ENCODE measurements around the gene MYOM1. TPM values are rescaled to one million over a fixed set of nuclear protein-coding genes. Genes with fewer than 3 reads are reported as not detected.

The MYOM1 gene
- total RNA-seq, 2 experiments from 2014 or later, result 0.59 to 0.91 TPM

DNA sequence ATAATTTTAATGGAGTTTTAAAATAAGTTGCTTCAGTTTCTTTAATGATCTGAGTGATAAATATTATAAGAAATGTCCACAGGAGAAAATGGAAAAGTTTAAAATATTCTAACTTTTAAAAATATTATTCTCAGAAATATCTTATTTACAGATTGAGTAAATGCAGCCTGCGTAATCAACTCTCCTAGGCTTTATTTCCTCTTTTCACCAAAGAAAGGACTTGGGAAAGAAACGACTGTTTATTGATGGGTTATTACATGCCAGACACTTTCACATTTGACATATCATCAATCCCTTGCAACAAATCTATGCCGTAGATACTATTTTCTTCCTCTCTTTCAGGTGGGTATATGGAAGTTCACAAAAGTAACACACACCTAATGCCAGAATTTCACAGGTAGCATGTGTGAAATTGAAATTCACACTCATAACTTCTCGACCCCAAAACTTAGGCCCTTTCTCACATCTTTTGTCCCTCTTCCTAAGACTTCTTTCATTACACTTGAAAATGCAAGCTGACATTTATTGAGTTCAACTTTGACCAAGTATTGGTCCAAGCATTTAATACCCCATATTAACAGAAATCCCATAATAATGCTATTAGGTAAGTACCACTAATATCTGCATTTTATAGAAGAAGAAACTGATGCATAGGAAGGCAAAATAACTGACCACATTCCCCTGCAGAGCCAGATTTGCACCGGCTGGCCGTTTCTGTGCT lies 49.2 kb downstream of the MYOM1 start:
- ChIA-PET CTCF (no interaction called here), POLR2A (no interaction called here)

DNA sequence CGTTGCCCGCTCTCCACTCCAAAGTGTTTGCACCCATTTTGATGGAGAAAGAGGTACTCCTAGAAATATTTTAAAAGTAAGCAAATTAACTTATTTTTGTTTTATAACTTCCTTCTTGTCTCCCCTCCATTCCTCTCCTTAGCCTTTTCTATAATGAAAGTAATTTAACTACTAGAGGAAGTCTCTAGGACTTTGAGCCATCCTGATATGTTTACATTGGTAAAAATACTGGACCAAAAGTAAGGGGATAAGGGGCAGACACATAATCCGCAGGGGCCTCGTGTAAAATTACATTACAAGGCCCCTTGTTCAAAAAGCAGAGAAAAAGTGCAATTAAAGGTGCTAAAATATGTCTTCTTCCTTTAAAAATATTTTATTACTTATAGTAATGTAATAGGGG lies 55.4 kb downstream of the MYOM1 start:
- ChIA-PET POLR2A (no interaction called here), CTCF (no interaction called here)

DNA sequence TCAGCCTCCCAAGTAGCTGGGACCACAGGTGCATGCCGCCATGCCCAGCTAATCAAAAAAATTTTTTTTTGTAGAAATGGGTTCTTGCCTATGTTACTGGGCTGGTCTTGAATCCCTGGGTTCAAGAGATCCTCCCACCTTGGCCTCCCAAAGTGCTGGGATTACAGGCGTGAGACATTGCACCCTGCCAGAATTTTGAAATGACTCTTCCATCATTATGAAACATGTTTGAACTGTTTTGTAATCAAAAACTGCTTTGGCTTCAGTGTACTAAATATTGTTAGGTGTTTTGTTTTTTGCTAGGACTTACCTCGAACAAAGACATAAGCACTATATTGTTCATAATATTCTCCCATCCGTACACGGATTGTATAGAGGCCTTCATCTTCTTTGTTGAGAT lies 55.8 kb downstream of the MYOM1 start:
- POLR2A ChIA-PET, result no interaction called here
- CTCF ChIA-PET, result no interaction called here

DNA sequence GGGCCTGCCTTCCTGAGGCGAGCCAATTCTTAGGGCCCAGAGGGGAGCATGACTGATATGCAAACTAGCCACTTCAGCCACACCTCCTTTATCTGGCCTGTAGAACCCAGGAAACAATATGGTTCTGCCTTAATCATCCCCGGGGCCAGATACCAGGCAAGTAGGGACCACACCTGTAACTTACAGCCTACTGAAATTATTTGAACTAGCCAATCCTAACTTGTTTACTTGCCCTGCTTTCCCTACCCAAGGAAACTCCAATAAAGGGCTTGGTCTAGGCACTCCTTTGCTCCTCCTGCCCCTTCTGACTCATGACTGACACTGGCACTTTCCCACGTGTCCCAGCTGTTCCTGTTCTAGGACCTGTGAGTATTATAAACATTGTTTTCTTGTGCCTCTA lies 57.6 kb downstream of the MYOM1 start:
- ChIA-PET POLR2A (no interaction called here), CTCF (interaction anchor here (0.6 kb wide), 1 partner anchor 163 kb away, joined by 3 read pairs; no protein-coding TSS in a partner anchor)

DNA sequence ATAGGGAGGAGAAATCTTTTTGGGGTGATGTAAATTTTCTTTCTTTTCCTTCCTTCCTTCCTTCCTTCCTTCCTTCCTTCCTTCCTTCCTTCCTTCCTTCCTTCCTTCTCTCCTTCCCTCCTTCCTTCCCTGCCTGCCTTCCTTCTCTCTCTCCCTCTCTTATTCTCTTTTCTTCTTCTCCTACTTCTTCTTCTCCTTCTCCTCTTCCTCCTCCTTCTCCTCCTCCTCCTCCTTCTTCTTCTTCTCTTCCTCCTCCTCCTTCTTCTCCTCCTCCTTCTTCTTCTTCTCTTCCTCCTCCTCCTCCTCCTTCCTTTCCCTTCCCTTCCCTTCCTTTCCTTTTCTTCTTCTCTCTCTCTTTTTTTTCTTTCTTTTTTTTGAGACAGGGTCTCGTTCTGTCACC lies 59.9 kb downstream of the MYOM1 start:
- POLR2A ChIA-PET, result no interaction called here
- CTCF ChIA-PET, result no interaction called here

DNA sequence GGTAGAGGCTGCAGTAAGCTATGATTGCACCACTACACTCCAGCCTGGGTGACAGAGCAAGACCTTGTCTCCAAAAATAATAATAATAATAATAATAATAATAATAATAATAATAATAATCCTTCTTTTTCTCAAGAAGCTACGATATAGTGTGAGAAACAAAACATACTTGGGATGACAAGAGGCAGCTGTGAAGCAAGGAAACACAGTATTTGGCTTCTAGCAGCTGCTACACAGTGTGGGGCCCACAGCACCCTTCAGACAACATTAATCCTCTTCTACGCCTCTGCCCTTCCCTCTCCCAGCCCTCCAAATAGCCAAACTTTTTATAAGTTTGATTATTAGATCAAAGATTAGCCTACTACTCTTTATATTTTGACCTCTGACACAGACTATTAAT lies 62.2 kb downstream of the MYOM1 start:
- CTCF ChIA-PET, result no interaction called here
- POLR2A ChIA-PET, result no interaction called here

DNA sequence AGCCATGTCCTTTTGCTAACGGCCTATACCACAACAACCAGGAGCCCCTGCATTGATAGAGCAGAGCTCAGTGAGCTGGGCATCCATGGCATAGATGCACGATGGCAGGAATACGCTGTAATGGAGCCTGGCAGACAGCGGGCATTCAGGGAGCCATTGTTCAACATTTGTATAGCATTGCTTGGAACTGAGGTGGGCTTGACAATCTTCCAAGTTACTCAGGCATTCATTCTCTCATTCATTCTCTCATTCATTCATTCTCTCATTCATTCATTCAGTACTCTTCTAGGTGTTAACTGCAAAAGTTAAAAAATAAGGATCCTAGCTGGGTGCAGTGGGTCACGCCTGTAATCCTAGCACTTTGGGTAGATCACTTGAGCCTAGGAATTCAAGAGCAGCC lies 62.7 kb downstream of the MYOM1 start:
- POLR2A ChIA-PET, result no interaction called here
- CTCF ChIA-PET, result no interaction called here

DNA sequence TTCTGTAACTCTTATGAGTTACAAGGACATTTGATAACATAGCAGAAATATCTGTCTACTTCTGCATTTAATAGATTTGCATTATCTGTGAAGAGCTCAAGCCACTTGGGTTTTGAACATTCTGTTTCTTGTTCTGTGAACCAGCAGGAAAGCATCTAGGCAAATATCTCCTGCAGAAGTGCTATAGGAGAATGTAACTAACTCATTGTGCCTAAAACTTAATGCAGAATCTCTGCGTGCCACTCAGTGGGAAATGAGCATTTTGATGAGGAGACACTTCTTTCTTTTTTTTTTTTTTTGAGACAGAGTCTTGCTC lies 63.5 kb downstream of the MYOM1 start:
- ChIA-PET POLR2A (no interaction called here), CTCF (interaction anchor here (1.2 to 1.4 kb wide), 2 partner anchors 27 to 90 kb away, joined by 3 read pairs; no protein-coding TSS in a partner anchor)

DNA sequence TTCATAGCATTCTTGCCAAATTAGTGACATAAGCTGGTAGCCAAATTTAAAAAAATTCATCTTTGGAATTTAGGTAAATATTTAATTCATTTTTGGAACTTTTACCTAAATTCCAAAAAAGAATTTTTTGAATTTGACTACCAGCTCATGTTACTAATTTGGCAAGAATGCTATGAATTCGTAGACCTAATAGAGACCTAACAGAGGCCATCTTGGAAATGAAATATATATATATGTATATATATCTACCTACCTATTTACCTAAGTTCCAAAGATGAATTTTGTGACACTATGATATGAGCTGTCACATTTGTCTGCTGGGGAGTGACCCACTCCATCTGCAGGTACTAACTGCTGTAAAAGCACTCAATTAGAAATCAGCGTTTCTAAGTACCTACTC lies 65.6 kb downstream of the MYOM1 start:
- ChIA-PET CTCF (no interaction called here), POLR2A (no interaction called here)

DNA sequence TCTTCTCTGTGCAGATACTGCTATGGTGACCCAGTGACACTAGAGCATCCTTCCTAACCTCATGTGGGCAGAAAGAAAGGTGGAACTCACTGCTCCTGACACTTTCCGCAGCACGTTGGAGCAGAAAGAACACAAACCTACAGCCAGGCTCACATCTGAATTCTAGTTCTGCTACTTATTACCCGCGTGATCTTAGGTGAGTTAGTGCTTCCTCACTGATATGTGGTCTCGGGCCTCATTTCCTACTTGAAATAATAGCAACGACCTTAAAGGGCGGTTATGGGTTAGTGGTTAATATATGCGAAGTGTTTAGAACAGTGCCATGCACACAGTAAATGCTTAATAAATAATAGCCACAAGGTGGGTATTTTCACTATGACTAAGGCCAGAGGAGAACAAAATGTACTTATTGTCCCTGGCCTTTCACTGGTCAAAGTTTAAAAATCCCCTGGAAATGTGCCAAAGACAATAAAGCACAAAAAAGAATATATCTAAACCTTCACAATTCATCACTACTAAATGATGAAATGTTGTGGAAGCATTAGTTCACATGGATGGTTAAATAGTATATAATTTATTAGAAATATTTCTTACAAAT lies 66.6 kb downstream of the MYOM1 start:
- POLR2A ChIA-PET, result no interaction called here
- CTCF ChIA-PET, result interaction anchor here (0.6 kb wide), 1 partner anchor 90 kb away, joined by 3 read pairs; no protein-coding TSS in a partner anchor

DNA sequence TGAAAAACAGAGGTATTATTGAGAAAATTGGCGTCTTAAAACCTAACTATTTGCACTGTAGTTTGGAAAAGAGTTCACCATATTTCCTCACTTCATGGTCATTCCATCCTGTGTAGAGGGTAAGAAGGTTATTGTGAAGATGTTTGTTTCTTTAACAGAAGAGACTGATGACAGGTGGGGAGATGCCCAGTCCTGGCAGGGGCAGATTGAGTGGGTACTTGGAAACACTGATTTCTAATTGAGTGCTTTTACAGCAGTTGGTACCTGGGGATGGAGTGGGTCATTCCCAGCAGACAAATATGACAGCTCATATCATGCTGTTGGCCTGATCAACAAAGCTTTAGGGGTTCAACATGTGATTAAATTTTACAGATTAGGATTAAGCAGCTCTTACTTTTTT lies 67.5 kb downstream of the MYOM1 start:
- CTCF ChIA-PET, result interaction anchor here (0.6 to 1.2 kb wide), 5 partner anchors 14 to 233 kb away, joined by 3 to 8 read pairs (median 4); partner anchors contain the start of gene MYL12A
- POLR2A ChIA-PET, result no interaction called here

DNA sequence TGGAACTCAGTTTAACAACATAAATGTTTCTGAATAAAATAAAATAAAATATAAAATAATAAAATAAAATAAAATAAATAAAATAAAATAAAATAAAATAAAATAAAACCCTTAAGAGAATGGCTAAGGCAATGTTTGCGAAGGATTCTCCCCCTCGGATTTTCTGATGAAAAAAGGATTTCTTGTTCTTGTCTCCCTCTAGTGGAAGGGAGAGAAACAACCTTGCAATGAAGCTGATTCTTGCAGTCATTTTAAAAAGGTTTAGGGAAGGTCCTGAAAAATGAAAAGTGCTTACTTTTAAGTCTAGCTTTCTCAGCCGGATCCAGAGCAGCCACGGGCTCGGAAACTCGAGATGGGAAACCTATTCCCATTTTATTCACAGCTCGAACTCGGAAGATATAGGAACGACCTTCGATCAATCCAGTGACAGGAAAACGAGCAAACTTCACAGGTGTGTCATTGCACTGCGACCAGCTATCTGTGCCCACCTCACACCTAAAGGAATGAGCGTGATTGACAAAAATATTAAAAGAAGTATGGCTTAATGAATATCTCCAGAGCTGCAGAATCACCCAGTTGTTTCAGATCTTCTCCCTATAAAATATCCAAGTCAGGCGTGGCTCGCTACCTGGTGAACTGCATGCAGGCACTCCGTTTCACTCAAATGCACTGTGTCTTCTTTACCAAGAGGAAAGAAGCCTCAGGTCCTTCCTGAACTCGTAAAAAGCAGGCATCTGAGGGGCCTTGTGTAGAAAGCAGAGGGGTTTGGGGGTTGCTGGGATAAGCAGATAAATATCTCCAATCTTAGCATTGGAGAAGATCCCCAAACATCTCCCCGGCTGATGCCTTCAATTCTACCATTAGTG lies 68.1 kb downstream of the MYOM1 start:
- CTCF ChIA-PET, result interaction anchor here (0.6 to 1.2 kb wide), 8 partner anchors 9 to 372 kb away, joined by 3 to 8 read pairs (median 4); partner anchors contain the start of gene MYL12A
- POLR2A ChIA-PET, result no interaction called here

DNA sequence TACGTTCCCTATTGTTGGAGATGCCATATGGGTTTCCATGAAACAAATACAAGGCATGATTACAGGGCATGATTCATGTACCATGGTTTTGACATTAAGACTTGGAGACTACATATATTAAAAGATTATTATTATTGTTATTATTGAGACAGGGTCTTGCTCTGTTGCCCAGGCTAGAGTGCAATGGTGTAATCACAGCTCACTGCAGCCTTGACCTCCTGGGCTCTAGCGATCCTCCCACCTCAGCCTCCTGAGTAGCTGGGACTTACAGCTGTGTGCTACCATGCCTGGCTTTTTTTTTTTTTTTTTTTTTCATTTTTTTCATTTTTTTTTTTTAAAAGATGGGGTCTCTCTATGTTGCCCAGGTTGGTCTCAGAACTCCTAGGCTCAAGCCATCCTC lies 69.1 kb downstream of the MYOM1 start:
- ChIA-PET POLR2A (no interaction called here), CTCF (interaction anchor here (0.6 to 0.7 kb wide), 3 partner anchors 148 to 329 kb away, joined by 3 to 5 read pairs (median 3); no protein-coding TSS in a partner anchor)

DNA sequence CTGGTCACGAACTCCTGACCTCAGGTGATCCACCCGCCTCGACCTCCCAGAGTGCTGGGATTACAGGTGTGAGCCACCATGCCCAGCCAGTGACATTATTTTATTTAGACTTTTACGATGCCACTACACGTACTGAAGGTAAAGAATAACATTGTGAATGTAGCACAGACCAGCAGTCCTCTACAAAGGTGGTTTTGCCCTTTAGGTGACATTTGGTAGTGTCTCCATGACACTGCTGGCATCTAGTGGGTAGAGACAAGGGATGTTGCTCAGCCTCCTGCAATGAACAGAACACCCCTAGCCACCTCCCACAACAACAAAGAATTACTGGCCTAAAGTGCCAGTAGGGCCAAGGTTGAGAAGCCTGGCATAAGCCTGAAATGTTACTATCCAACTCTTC lies 69.5 kb downstream of the MYOM1 start:
- POLR2A ChIA-PET, result no interaction called here

DNA sequence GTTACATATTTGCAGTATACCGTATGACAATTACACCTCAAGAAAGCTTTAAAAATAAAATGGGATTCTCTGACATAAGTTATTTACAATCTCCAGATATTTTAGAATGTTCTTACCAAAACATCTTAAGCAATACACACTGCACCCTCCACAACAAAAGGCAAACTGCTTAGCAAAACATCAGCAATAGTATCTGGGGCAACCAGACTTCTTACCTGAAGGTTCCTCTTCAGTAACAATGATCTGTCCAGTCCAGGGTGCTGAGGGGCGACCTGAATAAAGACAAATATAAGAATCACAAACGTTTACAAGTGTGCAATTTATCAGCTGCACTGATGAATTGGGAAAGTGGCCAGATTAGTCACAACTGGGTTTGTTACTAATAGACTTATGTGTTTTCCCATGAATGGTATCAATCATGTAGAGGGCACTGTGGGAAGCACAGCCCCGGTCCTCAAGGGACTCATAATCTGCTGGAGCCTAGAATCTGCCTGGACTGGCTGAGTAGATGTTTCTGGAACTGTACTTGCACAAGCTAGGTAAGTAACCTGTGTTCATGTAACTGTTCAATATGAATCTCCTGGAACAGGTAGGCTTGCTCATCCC lies 70.7 kb downstream of the MYOM1 start:
- CTCF ChIA-PET, result interaction anchor here (0.6 to 1.7 kb wide), 5 partner anchors 155 to 1038 kb away, joined by 3 to 5 read pairs (median 4); no protein-coding TSS in a partner anchor
- POLR2A ChIA-PET, result no interaction called here

More for the DNA sequence above, 69.5 kb downstream of the MYOM1 start:
- CTCF ChIA-PET, result interaction anchor here (0.6 to 1.7 kb wide), 4 partner anchors 147 to 328 kb away, joined by 3 to 5 read pairs (median 4); no protein-coding TSS in a partner anchor

DNA sequence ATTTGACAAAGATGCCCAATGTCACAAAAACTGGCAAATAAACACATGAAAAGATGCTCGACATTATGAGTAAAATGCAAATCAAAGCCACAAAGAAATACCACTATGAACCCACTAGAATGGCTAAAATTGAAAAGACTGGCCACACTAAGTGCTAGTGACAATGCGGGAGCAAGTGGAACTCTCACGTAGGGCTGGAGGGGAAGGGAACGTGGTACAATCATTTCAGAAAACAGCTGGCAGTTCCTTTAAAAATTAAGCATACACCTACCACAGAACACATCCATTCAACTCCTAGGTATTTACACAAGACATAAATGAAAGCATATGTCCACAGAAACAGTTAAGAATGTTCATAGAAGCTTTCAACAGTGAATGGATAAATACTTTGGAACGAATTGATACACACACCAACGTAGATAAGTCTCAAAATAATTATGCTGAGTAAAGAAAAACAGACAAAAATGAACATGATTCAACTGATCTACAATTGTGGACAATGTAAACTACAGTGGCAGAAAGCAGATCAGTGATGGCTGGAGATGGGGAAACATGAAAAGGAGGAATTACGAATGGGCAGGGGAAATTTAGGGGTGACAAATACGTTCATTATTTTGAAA lies 71.7 kb downstream of the MYOM1 start:
- ChIA-PET POLR2A (no interaction called here), CTCF (interaction anchor here (0.7 to 1.6 kb wide), 3 partner anchors 154 to 674 kb away, joined by 3 to 5 read pairs (median 5); no protein-coding TSS in a partner anchor)

DNA sequence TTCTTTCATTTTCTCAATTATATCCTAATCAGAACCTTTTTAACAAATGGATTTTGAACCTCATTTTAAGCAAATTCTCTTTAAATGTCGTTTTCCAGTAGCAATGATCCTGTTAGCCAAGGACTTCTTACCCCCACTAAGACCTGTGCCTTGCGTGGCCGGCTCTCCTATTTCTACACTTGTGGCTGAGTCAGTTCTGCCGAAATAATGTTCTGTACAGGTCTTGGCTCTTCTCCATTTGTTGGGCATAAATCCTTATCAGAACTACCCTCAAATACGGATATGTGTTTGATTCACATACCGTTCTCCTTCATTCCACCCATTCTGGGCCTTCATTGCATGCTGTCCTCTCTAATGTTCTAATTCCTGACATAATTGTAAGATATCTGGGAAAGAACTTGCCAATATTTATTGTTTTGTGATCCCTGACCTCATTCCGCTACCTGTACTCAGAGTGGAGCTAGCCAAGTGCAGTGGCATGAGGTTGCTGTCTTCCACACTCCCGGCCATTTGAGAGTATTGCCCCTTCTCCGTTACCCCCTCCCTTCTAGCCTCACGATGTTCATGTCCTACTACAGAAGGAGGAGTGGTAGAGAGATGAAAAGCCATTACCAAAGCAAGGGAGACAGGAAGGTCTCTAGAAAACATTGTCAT lies 78.7 kb downstream of the MYOM1 start:
- ChIA-PET CTCF (interaction anchor here (0.6 kb wide), 1 partner anchor 169 kb away, joined by 3 read pairs; no protein-coding TSS in a partner anchor), POLR2A (no interaction called here)

DNA sequence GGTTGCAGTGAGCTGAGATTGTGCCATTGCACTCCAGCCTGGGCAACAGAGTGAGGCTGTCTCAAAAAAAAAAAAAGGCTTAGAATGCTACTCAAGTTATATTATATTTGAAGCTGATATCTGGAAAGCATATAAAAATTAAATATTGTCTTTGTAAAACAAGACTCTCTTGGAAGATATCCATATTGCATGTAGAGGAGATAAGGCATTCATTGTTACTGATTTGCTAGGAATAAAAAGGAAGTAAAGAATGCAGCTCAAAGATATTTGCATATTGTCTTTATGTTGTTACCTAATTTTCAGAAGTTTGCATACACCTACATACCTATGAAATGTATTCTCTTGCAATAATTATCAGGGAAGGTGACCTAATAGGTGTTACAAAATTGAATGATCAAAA lies 79.4 kb downstream of the MYOM1 start:
- ChIA-PET CTCF (interaction anchor here (1.4 kb wide), 1 partner anchor 12 kb away, joined by 6 read pairs; no protein-coding TSS in a partner anchor), POLR2A (no interaction called here)

DNA sequence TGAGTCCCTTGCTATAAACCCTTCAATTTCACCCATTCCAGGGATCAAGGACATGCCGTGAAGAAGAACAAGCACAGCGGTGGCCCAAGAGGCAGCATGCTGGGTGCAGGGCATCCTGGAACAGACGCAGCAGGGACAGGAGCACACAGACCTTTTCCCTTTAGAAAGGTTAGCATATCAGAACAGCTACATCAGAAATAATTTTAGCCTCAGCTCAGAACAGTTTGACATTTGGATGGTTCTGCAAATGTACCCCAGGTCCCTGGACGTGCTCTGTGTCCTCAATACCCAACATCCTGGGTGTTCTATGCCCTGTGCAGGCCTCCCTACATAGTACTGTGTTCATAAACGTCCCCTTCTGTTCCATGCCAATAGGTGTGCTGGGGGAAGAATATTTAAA lies 80.4 kb downstream of the MYOM1 start:
- CTCF ChIA-PET, result interaction anchor here (1.4 kb wide), 1 partner anchor 11 kb away, joined by 6 read pairs; no protein-coding TSS in a partner anchor
- POLR2A ChIA-PET, result no interaction called here

All from activated CD8-positive, alpha-beta memory T cell treated with anti-CD3 and anti-CD28 coated beads for 36 hours (primary cell).